CD4-positive, alpha-beta T cell (primary cell): ENCODE data around the gene SHOC2. TPM values are rescaled to one million over a fixed set of nuclear protein-coding genes. Genes with fewer than 3 reads are reported as not detected.

ENCODE experiments used
- ATAC-seq: fragments of 200-7000 bp; cut with Tn5 transposase; one replicate; pipeline ENCODE4 v1.10.0; 2022; ENCODE audit warnings: mild to moderate bottlenecking; ENCODE audit not compliant: poor library complexity
- CTCF ChIA-PET: fragments of 350-600 bp; sonication (Branson Sonifier 250); formaldehyde crosslinking; loops from one replicate; lab custom pipeline; 2021; ENCODE audit warnings: antibody characterized with exemption, inconsistent platforms; lab: Charles Lee
- POLR2A ChIA-PET: fragments of 350-600 bp; sonication (Branson Sonifier 250); formaldehyde crosslinking; loops from one replicate; lab custom pipeline; 2021; ENCODE audit warnings: antibody characterized with exemption, inconsistent platforms; lab: Charles Lee
- DNase-seq, 14 experiments: peaks; one replicate each; pipeline ENCODE4 v3.0.0-alpha.2; 2013 to 2020; ENCODE audit warnings: mixed read lengths in 2 of 14
- H3K27ac ChIP-seq, 2 donors: one replicate each; pipeline versions ENCODE4 v1.5.1 to v1.7.0; 2013; ENCODE audit warnings: low read length in 2 of 2, low read depth in 1 of 2, mild to moderate bottlenecking in 1 of 2
- H3K27me3 ChIP-seq, 2 experiments: 1 replicate in 1 of 2; 2 replicates in 1 of 2; pipeline versions ENCODE4 v1.6.1 to v1.7.0; 2013; ENCODE audit warnings: low read length in 2 of 2, control low read depth in 1 of 2, mild to moderate bottlenecking in 1 of 2, moderate library complexity in 1 of 2; ENCODE audit not compliant: insufficient read depth in 2 of 2, control insufficient read depth in 1 of 2
- H3K36me3 ChIP-seq: one replicate; pipeline ENCODE4 v1.6.1; 2013; ENCODE audit warnings: low read length, control low read depth; ENCODE audit not compliant: insufficient read depth
- H3K4me1 ChIP-seq: one replicate; pipeline ENCODE4 v1.6.1; 2013; ENCODE audit warnings: low read length, control low read depth; ENCODE audit not compliant: insufficient read depth
- H3K4me3 ChIP-seq: one replicate; pipeline ENCODE4 v1.5.1; 2013; ENCODE audit warnings: mild to moderate bottlenecking, low read length, moderate library complexity
- H3K9me3 ChIP-seq, 2 experiments: 1 replicate in 1 of 2; 2 replicates in 1 of 2; pipeline versions ENCODE4 v1.6.1 to v1.7.0; 2013; ENCODE audit warnings: low read length in 2 of 2, mild to moderate bottlenecking in 2 of 2, control low read depth in 1 of 2, moderate library complexity in 1 of 2; ENCODE audit not compliant: control insufficient read depth in 1 of 2, insufficient read depth in 1 of 2
- H3K27ac Mint-ChIP-seq: one replicate; pipeline ENCODE4 v1.8.0; 2020; ENCODE audit warnings: mixed read lengths
- H3K27me3 Mint-ChIP-seq: one replicate; pipeline ENCODE4 v1.8.0; 2021; ENCODE audit warnings: mixed read lengths
- H3K36me3 Mint-ChIP-seq: one replicate; pipeline ENCODE4 v1.8.0; 2021; ENCODE audit warnings: low read depth, mixed read lengths
- H3K4me1 Mint-ChIP-seq: one replicate; pipeline ENCODE4 v1.8.0; 2021; ENCODE audit warnings: low read depth, mixed read lengths
- H3K4me3 Mint-ChIP-seq: one replicate; pipeline ENCODE4 v1.8.0; 2020; ENCODE audit warnings: mild to moderate bottlenecking, mixed read lengths
- H3K9me3 Mint-ChIP-seq: one replicate; pipeline ENCODE4 v1.8.0; 2020; ENCODE audit warnings: mixed read lengths
- intact Hi-C, 2 experiments: fragments of 100-400 bp; cut with DNase I in 1 of 2; cut with micrococcal nuclease in 1 of 2; formaldehyde crosslinking; loops; one replicate each; pipeline versions ENCODE4 v1.15.1 to v1.9.0; 2023 to 2025; cut with DNase I, micrococcal nuclease
- total RNA-seq, 174 experiments: library from RNA in 2 of 174; stranded (reverse) in 2 of 174; gene quantifications; one replicate each; pipeline ENCODE4 v1.2.3 and lab custom pipeline; 2021 to 2026
- TF ChIP-seq, protein P1 (sequence below): fragments of 200-600 bp; IDR thresholded peaks from one replicate; pipeline ENCODE4 v1.8.0; 2022; ENCODE audit warnings: antibody characterized with exemption, mild to moderate bottlenecking

Gene SHOC2
- total RNA-seq, 2 experiments from 2014 or later, result 65.9 to 66.9 TPM

DNA sequence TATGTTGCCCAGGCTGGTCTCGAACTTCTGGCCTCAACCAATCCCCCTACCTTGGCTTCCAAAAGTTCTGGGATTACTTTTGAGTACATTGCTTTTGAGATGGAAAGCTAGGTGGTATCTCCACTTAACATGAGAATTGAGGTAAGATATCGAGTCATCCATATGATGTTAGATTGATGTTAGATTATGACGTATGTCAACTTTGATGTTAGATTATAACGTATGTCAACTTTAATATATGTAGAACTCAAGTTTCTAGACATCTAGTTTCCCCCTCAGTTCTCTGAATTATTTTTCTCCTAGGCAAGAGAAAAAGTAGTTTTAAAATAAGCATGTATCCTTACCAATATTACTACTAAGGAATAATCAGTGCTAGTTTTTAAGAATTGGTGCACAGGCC, 20.0 kb downstream of the SHOC2 start:
- no peak for DNase-seq
- ATAC-seq, result no peak
- H3K4me1 ChIP-seq, result peaks cover 6% of the 10 kb centered on the region
- H3K27ac ChIP-seq, result no peak overlapping the region
- Mint-ChIP-seq H3K36me3 (peaks cover 61% of the 10 kb centered on the region), H3K27me3 (no peaks in the 10 kb centered on the region), H3K27ac (no peak overlapping the region), H3K4me1 (peaks cover 57% of the 10 kb centered on the region), H3K9me3 (peaks cover 9% of the 10 kb centered on the region), H3K4me3 (no peak overlapping the region)
- peaks cover 13% of the 10 kb centered on the region for H3K36me3 ChIP-seq
- no peaks in the 10 kb centered on the region for H3K27me3 ChIP-seq
- TF ChIP-seq, protein P1, sequence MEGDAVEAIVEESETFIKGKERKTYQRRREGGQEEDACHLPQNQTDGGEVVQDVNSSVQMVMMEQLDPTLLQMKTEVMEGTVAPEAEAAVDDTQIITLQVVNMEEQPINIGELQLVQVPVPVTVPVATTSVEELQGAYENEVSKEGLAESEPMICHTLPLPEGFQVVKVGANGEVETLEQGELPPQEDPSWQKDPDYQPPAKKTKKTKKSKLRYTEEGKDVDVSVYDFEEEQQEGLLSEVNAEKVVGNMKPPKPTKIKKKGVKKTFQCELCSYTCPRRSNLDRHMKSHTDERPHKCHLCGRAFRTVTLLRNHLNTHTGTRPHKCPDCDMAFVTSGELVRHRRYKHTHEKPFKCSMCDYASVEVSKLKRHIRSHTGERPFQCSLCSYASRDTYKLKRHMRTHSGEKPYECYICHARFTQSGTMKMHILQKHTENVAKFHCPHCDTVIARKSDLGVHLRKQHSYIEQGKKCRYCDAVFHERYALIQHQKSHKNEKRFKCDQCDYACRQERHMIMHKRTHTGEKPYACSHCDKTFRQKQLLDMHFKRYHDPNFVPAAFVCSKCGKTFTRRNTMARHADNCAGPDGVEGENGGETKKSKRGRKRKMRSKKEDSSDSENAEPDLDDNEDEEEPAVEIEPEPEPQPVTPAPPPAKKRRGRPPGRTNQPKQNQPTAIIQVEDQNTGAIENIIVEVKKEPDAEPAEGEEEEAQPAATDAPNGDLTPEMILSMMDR, result no peak
- ChIA-PET POLR2A (interaction anchor here (0.9 kb wide), 1 partner anchor 20 kb away, joined by 3 read pairs; the partner anchor contains the start of genes BBIP1 and SHOC2), CTCF (no interaction called here)
- intact Hi-C loops, result no loop called here
- H3K4me3 ChIP-seq, result no peak overlapping the region
- peaks cover 0 to 4% of the 10 kb centered on the region in 2 experiments for H3K9me3 ChIP-seq

DNA sequence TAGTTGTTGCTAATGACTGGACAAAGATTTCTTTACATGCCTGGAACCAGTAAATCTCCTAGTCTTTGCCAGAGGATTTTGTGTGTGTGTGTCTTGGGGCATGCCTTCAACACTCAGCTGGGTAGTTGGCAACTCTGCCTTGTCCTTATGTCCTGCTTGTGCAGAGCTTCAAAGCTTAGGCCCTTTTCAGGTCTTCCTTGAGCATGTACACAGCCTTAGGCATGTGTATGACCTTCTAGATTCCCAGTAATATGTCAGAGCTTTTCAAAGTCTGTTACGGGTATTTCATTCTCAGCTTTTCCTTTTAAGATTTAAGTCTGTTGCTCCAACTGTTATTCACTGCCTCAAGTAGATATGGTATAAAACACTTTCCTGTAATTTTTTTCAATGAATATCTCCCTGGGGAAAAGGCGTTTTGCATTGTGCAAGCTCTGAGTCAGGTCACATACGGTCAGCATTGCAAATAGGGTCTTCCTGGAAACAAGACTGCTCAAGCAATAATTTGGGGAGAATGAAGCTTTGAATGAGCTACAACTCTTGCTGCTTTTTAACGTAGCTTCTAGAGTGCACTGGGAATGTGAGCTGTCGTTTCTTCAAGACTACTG, 25.5 kb downstream of the SHOC2 start:
- ChIA-PET POLR2A (interaction anchor here (0.7 to 1.5 kb wide), 3 partner anchors 16 to 26 kb away, joined by 3 read pairs; partner anchors contain the start of genes BBIP1 and SHOC2), CTCF (interaction anchor here (0.8 to 1.6 kb wide), 3 partner anchors 17 to 56 kb away, joined by 3 to 4 read pairs (median 3); no protein-coding TSS in a partner anchor)
- peaks cover 4% of the 10 kb centered on the region for H3K4me1 ChIP-seq
- ATAC-seq, result no peak
- TF ChIP-seq, protein P1, result no peak
- Mint-ChIP-seq H3K4me3 (no peak overlapping the region), H3K4me1 (peaks cover 68% of the 10 kb centered on the region), H3K27ac (no peak overlapping the region), H3K27me3 (no peaks in the 10 kb centered on the region), H3K9me3 (peaks cover 9% of the 10 kb centered on the region), H3K36me3 (peaks cover 92% of the 10 kb centered on the region)
- H3K4me3 ChIP-seq, result no peak overlapping the region
- no peak for DNase-seq
- intact Hi-C loops, result no loop called here
- no peaks in the 10 kb centered on the region for H3K27me3 ChIP-seq
- H3K36me3 ChIP-seq, result peaks cover 24% of the 10 kb centered on the region
- H3K27ac ChIP-seq, result no peak overlapping the region
- peaks cover 0 to 4% of the 10 kb centered on the region in 2 experiments for H3K9me3 ChIP-seq

- Mint-ChIP-seq H3K27me3 (no peaks in the 10 kb centered on the region), H3K27ac (no peak overlapping the region), H3K4me3 (no peak overlapping the region), H3K9me3 (peaks cover 7% of the 10 kb centered on the region), H3K36me3 (peaks cover 91% of the 10 kb centered on the region), H3K4me1 (peaks cover 75% of the 10 kb centered on the region)
- Histone ChIP-seq H3K27ac (no peak overlapping the region), H3K9me3 (no peaks in the 10 kb centered on the region), H3K36me3 (peaks cover 23% of the 10 kb centered on the region), H3K4me3 (no peak overlapping the region), H3K4me1 (peaks cover 4% of the 10 kb centered on the region), H3K27me3 (no peaks in the 10 kb centered on the region)
- CTCF ChIA-PET, result interaction anchor here (1.6 kb wide), 1 partner anchor 15 kb away, joined by 4 read pairs; no protein-coding TSS in a partner anchor
- POLR2A ChIA-PET, result no interaction called here
- intact Hi-C loops, result no loop called here
- TF ChIP-seq, protein P1, result no peak
- no peak for ATAC-seq
- no peak for DNase-seq
These were observed 27.1 kb downstream of the SHOC2 start for GRCh38 chr10:110946496-110946895.
